GM12878 (cell line): ENCODE results near the gene GPN2. TPM values are rescaled to one million over a fixed set of nuclear protein-coding genes. Genes with fewer than 3 reads are reported as not detected.

ENCODE experiments used
- ATAC-seq: fragments of 200-7000 bp; cut with Tn5 transposase; 3 replicates; pipeline ENCODE4 v1.9.1; 2020; ENCODE audit warnings: mild to moderate bottlenecking, moderate library complexity
- BruUV-seq: library from RNA; stranded (reverse); fragments of 400-500 nt; replicated peaks from 2 replicates; lab custom pipeline; 2021; lab: Mats Ljungman, UMichigan
- CTCF ChIA-PET: fragments of 300-600 bp; sonication (Branson Sonifier 250); formaldehyde crosslinking; extraction: SDS; loops from one replicate; lab custom pipeline; 2021; ENCODE audit warnings: inconsistent platforms; lab: Yijun Ruan, JAX
- POLR2A ChIA-PET: fragments of 350-600 bp; formaldehyde crosslinking; extraction: SDS; loops from one replicate; lab custom pipeline; 2021; ENCODE audit warnings: inconsistent platforms; lab: Charles Lee
- RAD21 ChIA-PET: fragments of 300-600 bp; sonication (Branson Sonifier 250); formaldehyde crosslinking; loops from one replicate; lab custom pipeline; 2023; ENCODE audit warnings: antibody characterized with exemption; ENCODE audit not compliant: unreplicated experiment; lab: Charles Lee
- SMC1A ChIA-PET: fragments of 300-600 bp; sonication (Branson Sonifier 250); formaldehyde crosslinking; loops from one replicate; lab custom pipeline; 2023; ENCODE audit not compliant: unreplicated experiment, uncharacterized antibody; lab: Charles Lee
- DNase-seq: peaks from one replicate; pipeline ENCODE4 v3.0.0-alpha.2; 2011; ENCODE audit warnings: low read depth, low spot score
- FAIRE-seq: peaks from 3 replicates; lab custom pipeline; 2011; peaks lifted over from hg19 to GRCh38; lab: Jason Lieb, UNC
- H2AFZ ChIP-seq: 2 replicates; pipeline ENCODE4 v1.6.0; 2011; ENCODE audit warnings: low read depth, low read length, control low read depth; ENCODE audit not compliant: control insufficient read depth
- H3K27ac ChIP-seq: 2 replicates; pipeline ENCODE4 v1.5.1; 2011; ENCODE audit warnings: control low read depth; ENCODE audit not compliant: control insufficient read depth, insufficient read depth
- H3K27me3 ChIP-seq, 2 experiments: replicated peaks in 1 of 2; 2 replicates each; pipeline versions ENCODE4 v1.6.0 to v1.6.1; 2011; ENCODE audit warnings: low read length in 1 of 2; ENCODE audit not compliant: control insufficient read depth in 2 of 2, insufficient read depth in 2 of 2
- H3K36me3 ChIP-seq, 2 experiments: 2 replicates each; pipeline ENCODE4 v1.5.1; 2011; ENCODE audit warnings: low read length in 1 of 2; ENCODE audit not compliant: control insufficient read depth in 2 of 2, insufficient read depth in 2 of 2
- H3K4me1 ChIP-seq: 2 replicates; pipeline ENCODE4 v1.6.1; 2011; ENCODE audit warnings: mild to moderate bottlenecking, low read length, moderate library complexity, mixed read lengths; ENCODE audit not compliant: control insufficient read depth, insufficient read depth
- H3K4me2 ChIP-seq: 2 replicates; pipeline ENCODE4 v1.6.0; 2011; ENCODE audit warnings: control low read depth; ENCODE audit not compliant: control insufficient read depth, insufficient read depth
- H3K4me3 ChIP-seq: fragments of 200-600 bp; sonication (generic); 2 replicates; pipeline ENCODE4 v1.5.1; 2016
- H3K79me2 ChIP-seq: 2 replicates; pipeline ENCODE4 v1.6.0; 2011; ENCODE audit warnings: low read length; ENCODE audit not compliant: control insufficient read depth, insufficient read depth
- H3K9ac ChIP-seq: 2 replicates; pipeline ENCODE4 v1.8.0; 2011; ENCODE audit warnings: low read length, control low read depth, mixed read lengths; ENCODE audit not compliant: control insufficient read depth, insufficient read depth
- H3K9me3 ChIP-seq: replicated peaks from 3 replicates; pipeline ENCODE4 v1.5.1; 2011; ENCODE audit warnings: mild to moderate bottlenecking, low read length; ENCODE audit not compliant: control insufficient read depth, insufficient read depth
- H4K20me1 ChIP-seq: 2 replicates; pipeline ENCODE4 v1.6.0; 2011; ENCODE audit not compliant: control insufficient read depth, insufficient read depth
- CBX3 ChIP-seq: fragments of 200-600 bp; sonication (generic); IDR thresholded peaks from 2 replicates; pipeline ENCODE4 v1.6.1; 2016; ENCODE audit warnings: low read depth, borderline replicate concordance
- EP300 ChIP-seq, 2 experiments: fragments of 150-350 bp in 1 of 2; IDR thresholded peaks; 2 replicates each; pipeline ENCODE4 v1.6.1; 2011 to 2012; ENCODE audit warnings: low read depth in 2 of 2, low read length in 2 of 2, borderline replicate concordance in 1 of 2, improper control_type of control experiment in 1 of 2, inconsistent platforms in 1 of 2; ENCODE audit not compliant: control insufficient read depth in 1 of 2
- FOXM1 ChIP-seq: IDR thresholded peaks from 2 replicates; pipeline ENCODE4 v1.6.1; 2012; ENCODE audit warnings: low read depth, mild to moderate bottlenecking, inconsistent platforms, low read length, moderate library complexity
- KAT2A ChIP-seq: conservative IDR thresholded peaks from 2 replicates; pipeline ENCODE4 v1.6.1; 2011; ENCODE audit warnings: low read depth, low read length; ENCODE audit not compliant: control insufficient read depth
- PRDM15 ChIP-seq: fragments of 450-650 bp; formaldehyde crosslinking; IDR thresholded peaks from 2 replicates; pipeline ENCODE4 v1.4.0; 2020; ENCODE audit warnings: mild to moderate bottlenecking, moderate library complexity
- USF1 ChIP-seq: IDR thresholded peaks from 2 replicates; pipeline ENCODE4 v1.6.1; 2011; ENCODE audit warnings: borderline replicate concordance, low read depth, mild to moderate bottlenecking, moderate library complexity, mixed read lengths, low read length; ENCODE audit not compliant: insufficient read depth; ENCODE audit errors: extremely low read length
- ZBED1 ChIP-seq: IDR thresholded peaks from 2 replicates; pipeline ENCODE4 v1.6.1; 2016; ENCODE audit warnings: borderline replicate concordance
- ZZZ3 ChIP-seq: IDR thresholded peaks from 2 replicates; pipeline ENCODE4 v1.6.1; 2011; ENCODE audit warnings: low read depth; ENCODE audit not compliant: control insufficient read depth, insufficient read length
- WGBS: methylation state at CpG from one replicate; pipeline ENCODE4 v1.1.6; 2016; ENCODE audit warnings: low lambda C conversion rate; ENCODE audit not compliant: insufficient replicate concordance, insufficient coverage; ENCODE audit errors: missing lambda C conversion rate; 5-methylcytosine and 5-hydroxymethylcytosine counted together
- in situ Hi-C: fragments of 300-500 bp; cut with MboI; formaldehyde crosslinking; loops from 9 replicates; pipeline ENCODE4 v1.14.3; 2018; ENCODE audit warnings: mixed read lengths
- intact Hi-C: fragments of 100-400 bp; cut with micrococcal nuclease; formaldehyde crosslinking; loops from one replicate; pipeline ENCODE4 v1.14.2; 2022; ENCODE audit not compliant: unreplicated experiment
- polyA plus RNA-seq, 11 experiments: library from polyadenylated mRNA; depleted of rRNA in 4 of 11; unstranded in 6 of 11; stranded (reverse) in 5 of 11; fragments of >200 nt; fragmentation: Nextera tagmentation in 4 of 11; fragmentation: Illumina TruSeq in 1 of 11; extraction: Ambion mirVana in 4 of 11; extraction: Trizol in 1 of 11; gene quantifications; 1 replicate in 1 of 11; 2 replicates in 10 of 11; pipeline versions ENCODE4 v1.2.1 to v1.2.3, GENCODE V29; 2011 to 2016; ENCODE audit warnings: inconsistent platforms in 2 of 11, missing spikeins in 2 of 11, low read depth in 1 of 11
- total RNA-seq, 4 experiments: library from RNA; depleted of rRNA in 3 of 4; stranded (reverse); fragments of >200 nt in 3 of 4; fragmentation: Illumina TruSeq in 1 of 4; extraction: Trizol in 1 of 4; gene quantifications; 2 replicates each; pipeline versions ENCODE4 v1.2.1 to v1.2.3, GENCODE V29; 2013 to 2021

The GPN2 gene
- total and polyA plus RNA-seq, 10 of the 15 experiments (the other 5 are each of a cell fraction or from before 2014, with no cell fraction given), result 8.3 to 61.4 (median 23.3) TPM

GRCh38 chr1:26913754-26914619 is 23.9 kb upstream of the GPN2 start, which contains the start of gene NR0B2 (continued):
- TF ChIP-seq EP300 (IDR thresholded peaks at IDR 0.05; ENCODE audit: borderline replicate concordance in 1 of 2, control insufficient read depth in 1 of 2, low read depth in 2 of 2, low read length in 2 of 2) (no peak), KAT2A (no peak), PRDM15 (no peak), ZBED1 (no peak), FOXM1 (no peak)

- no peak for ATAC-seq
- Histone ChIP-seq H3K36me3 (no peaks in the 10 kb centered on the region), H3K27ac (no peak overlapping the region), H3K9me3 (no peaks in the 10 kb centered on the region), H3K9ac (no peak overlapping the region), H3K79me2 (no peaks in the 10 kb centered on the region), H4K20me1 (no peaks in the 10 kb centered on the region), H3K4me2 (no peak overlapping the region), H2AFZ (no peak overlapping the region), H3K4me3 (no peak overlapping the region), H3K27me3 (no peaks in the 10 kb centered on the region; a peak in 1 of 4 replicates), H3K4me1 (no peaks in the 10 kb centered on the region)
- ChIA-PET POLR2A (interaction anchor here (0.8 kb wide), 1 partner anchor 297 kb away, joined by 3 read pairs; no protein-coding TSS in a partner anchor), RAD21 (interaction anchor here (1.3 kb wide), 1 partner anchor 13 kb away, joined by 3 read pairs; the partner anchor contains the start of gene GPATCH3), SMC1A (no interaction called here), CTCF (no interaction called here)
- in situ Hi-C loops, result no loop called here
- WGBS, result 38% methylated on average over 5 of the region's 5 CpGs
- FAIRE-seq, result no peak
- TF ChIP-seq CBX3, result no peak
- TF ChIP-seq USF1, result no peak
- no peak for TF ChIP-seq ZZZ3
- intact Hi-C loops, result no loop called here
- BruUV-seq, result no TSS peak
- no peak for DNase-seq
Measured at GRCh38 chr1:26913389-26913753, 23.3 kb upstream of the GPN2 start.
